Measurements from ENCODE around the gene CRACR2B. TPM values are rescaled to one million over a fixed set of nuclear protein-coding genes. Genes with fewer than 3 reads are reported as not detected.

Gene CRACR2B
- 4.9 and 5.1 TPM in 2 replicates for total RNA-seq

GRCh38 chr11:827897-828192, at the start of gene CRACR2B:
Gene CRACR2B, plus strand, starts transcription at chr11:827919. Its CDS starts 689 bp downstream, at chr11:828608.
- peak within 1 kb of the TSS; percentile 52 for H3K27ac Mint-ChIP-seq
- H3K27me3 Mint-ChIP-seq (ENCODE audit: low read depth), result peaks cover 32% of the 10 kb centered on the region
- DNase-seq (ENCODE audit: low spot score), result no peak
- intact Hi-C loops (cut with micrococcal nuclease), result no loop called here
- H3K4me3 Mint-ChIP-seq (ENCODE audit: low read depth), result peak within 1 kb of the TSS; percentile 69
- peaks cover 12% of the 10 kb centered on the region for H3K4me1 Mint-ChIP-seq (ENCODE audit: low read depth)
- H3K9me3 Mint-ChIP-seq, result no peaks in the 10 kb centered on the region
- peaks cover 8% of the 10 kb centered on the region for H3K36me3 Mint-ChIP-seq (ENCODE audit: low read depth)

- no peaks in the 10 kb centered on the region for H3K27me3 Mint-ChIP-seq (ENCODE audit: low read depth)
- H3K36me3 Mint-ChIP-seq (ENCODE audit: low read depth), result peaks cover 31% of the 10 kb centered on the region
- DNase-seq (ENCODE audit: low spot score), result no peak
- H3K27ac Mint-ChIP-seq, result no peak overlapping the region
- intact Hi-C loops (cut with micrococcal nuclease), result no loop called here
- peak overlapping the region; percentile 45 for H3K4me3 Mint-ChIP-seq (ENCODE audit: low read depth)
- H3K9me3 Mint-ChIP-seq, result no peaks in the 10 kb centered on the region
- H3K4me1 Mint-ChIP-seq (ENCODE audit: low read depth), result peaks cover 19% of the 10 kb centered on the region
These were observed 48.5 kb upstream of the CRACR2B start for GRCh38 chr11:778976-779954.

- intact Hi-C loops (cut with micrococcal nuclease), result no loop called here
- H3K9me3 Mint-ChIP-seq, result no peaks in the 10 kb centered on the region
- peaks cover 29% of the 10 kb centered on the region for H3K36me3 Mint-ChIP-seq (ENCODE audit: low read depth)
- H3K27me3 Mint-ChIP-seq (ENCODE audit: low read depth), result no peaks in the 10 kb centered on the region
- H3K4me1 Mint-ChIP-seq (ENCODE audit: low read depth), result peaks cover 19% of the 10 kb centered on the region
- no peak overlapping the region for H3K27ac Mint-ChIP-seq
- H3K4me3 Mint-ChIP-seq (ENCODE audit: low read depth), result no peak overlapping the region
- no peak for DNase-seq (ENCODE audit: low spot score)
These were observed 47.7 kb upstream of the CRACR2B start for GRCh38 chr11:779955-780532.

- no peaks in the 10 kb centered on the region for H3K27me3 Mint-ChIP-seq (ENCODE audit: low read depth)
- peaks cover 21% of the 10 kb centered on the region for H3K36me3 Mint-ChIP-seq (ENCODE audit: low read depth)
- no peak for DNase-seq (ENCODE audit: low spot score)
- no peak overlapping the region for H3K4me3 Mint-ChIP-seq (ENCODE audit: low read depth)
- H3K9me3 Mint-ChIP-seq, result no peaks in the 10 kb centered on the region
- no peak overlapping the region for H3K27ac Mint-ChIP-seq
- intact Hi-C loops (cut with micrococcal nuclease), result no loop called here
- peaks cover 9% of the 10 kb centered on the region for H3K4me1 Mint-ChIP-seq (ENCODE audit: low read depth)
These were observed 45.2 kb upstream of the CRACR2B start for GRCh38 chr11:782264-783174.

GRCh38 chr11:783581-784015, 44.1 kb upstream of the CRACR2B start:
- Mint-ChIP-seq H3K4me3 (ENCODE audit: low read depth) (no peak overlapping the region), H3K9me3 (no peaks in the 10 kb centered on the region), H3K4me1 (ENCODE audit: low read depth) (peaks cover 9% of the 10 kb centered on the region), H3K27me3 (ENCODE audit: low read depth) (no peaks in the 10 kb centered on the region), H3K27ac (no peak overlapping the region), H3K36me3 (ENCODE audit: low read depth) (peaks cover 21% of the 10 kb centered on the region)
- DNase-seq (ENCODE audit: low spot score), result no peak
- intact Hi-C loops (cut with micrococcal nuclease), result no loop called here

GRCh38 chr11:786235-787083, 41.3 kb upstream of the CRACR2B start:
- no peaks in the 10 kb centered on the region for H3K27me3 Mint-ChIP-seq (ENCODE audit: low read depth)
- H3K27ac Mint-ChIP-seq, result no peak overlapping the region
- no peak for DNase-seq (ENCODE audit: low spot score)
- no peak overlapping the region for H3K4me3 Mint-ChIP-seq (ENCODE audit: low read depth)
- no peaks in the 10 kb centered on the region for H3K9me3 Mint-ChIP-seq
- intact Hi-C loops (cut with micrococcal nuclease), result no loop called here
- H3K4me1 Mint-ChIP-seq (ENCODE audit: low read depth), result no peaks in the 10 kb centered on the region
- peaks cover 10% of the 10 kb centered on the region for H3K36me3 Mint-ChIP-seq (ENCODE audit: low read depth)

- intact Hi-C loops (cut with micrococcal nuclease), result no loop called here
- DNase-seq (ENCODE audit: low spot score), result no peak
- no peaks in the 10 kb centered on the region for H3K27me3 Mint-ChIP-seq (ENCODE audit: low read depth)
- no peaks in the 10 kb centered on the region for H3K4me1 Mint-ChIP-seq (ENCODE audit: low read depth)
- no peaks in the 10 kb centered on the region for H3K9me3 Mint-ChIP-seq
- H3K27ac Mint-ChIP-seq, result no peak overlapping the region
- no peak overlapping the region for H3K4me3 Mint-ChIP-seq (ENCODE audit: low read depth)
- H3K36me3 Mint-ChIP-seq (ENCODE audit: low read depth), result peaks cover 12% of the 10 kb centered on the region
These were observed 40.5 kb upstream of the CRACR2B start for GRCh38 chr11:787084-787675.

GRCh38 chr11:788009-788640, 39.6 kb upstream of the CRACR2B start:
- no peaks in the 10 kb centered on the region for H3K27me3 Mint-ChIP-seq (ENCODE audit: low read depth)
- no peak overlapping the region for H3K4me3 Mint-ChIP-seq (ENCODE audit: low read depth)
- H3K4me1 Mint-ChIP-seq (ENCODE audit: low read depth), result no peaks in the 10 kb centered on the region
- DNase-seq (ENCODE audit: low spot score), result no peak
- H3K36me3 Mint-ChIP-seq (ENCODE audit: low read depth), result peaks cover 15% of the 10 kb centered on the region
- no peak overlapping the region for H3K27ac Mint-ChIP-seq
- no peaks in the 10 kb centered on the region for H3K9me3 Mint-ChIP-seq
- intact Hi-C loops (cut with micrococcal nuclease), result no loop called here

- DNase-seq (ENCODE audit: low spot score), result no peak
- intact Hi-C loops (cut with micrococcal nuclease), result no loop called here
- H3K27me3 Mint-ChIP-seq (ENCODE audit: low read depth), result no peaks in the 10 kb centered on the region
- peak overlapping the region; percentile 49 for H3K4me3 Mint-ChIP-seq (ENCODE audit: low read depth)
- no peak overlapping the region for H3K27ac Mint-ChIP-seq
- H3K4me1 Mint-ChIP-seq (ENCODE audit: low read depth), result no peaks in the 10 kb centered on the region
- H3K9me3 Mint-ChIP-seq, result no peaks in the 10 kb centered on the region
- H3K36me3 Mint-ChIP-seq (ENCODE audit: low read depth), result peaks cover 14% of the 10 kb centered on the region
These were observed 38.5 kb upstream of the CRACR2B start for GRCh38 chr11:788953-789940.

- Mint-ChIP-seq H3K4me3 (ENCODE audit: low read depth) (peak within 1 kb of the TSS; percentile 49), H3K27me3 (ENCODE audit: low read depth) (no peaks in the 10 kb centered on the region), H3K4me1 (ENCODE audit: low read depth) (peaks cover 1% of the 10 kb centered on the region), H3K36me3 (ENCODE audit: low read depth) (peaks cover 14% of the 10 kb centered on the region), H3K9me3 (no peaks in the 10 kb centered on the region), H3K27ac (no peak within 1 kb of the TSS)
- intact Hi-C loops (cut with micrococcal nuclease), result no loop called here
- DNase-seq (ENCODE audit: low spot score), result peak; percentile 38
These were observed 37.8 kb upstream of the CRACR2B start, which contains the start of gene CEND1 for GRCh38 chr11:789943-790342. Gene CEND1, minus strand, starts transcription at chr11:790090. Its CDS starts 1,514 bp downstream, at chr11:788576.

All from activated T-helper 2 cell treated with anti-CD3 and anti-CD28 coated beads, Interferon-gamma antibody, Interleukin-2, Interleukin-4, amounts not matched to agents 10 μg/mL and 5 μg/mL and 100 μg/mL, durations not matched to agents 14 hours and 24 hours and 36 hours (primary cell).